Adipocyte (in vitro differentiated cells): ENCODE data around the gene TAMM41.
A peak's percentile ranks its signal among the peaks of the same experiment; 100 is the strongest.
"Not testable (repeated sequence)": the region's sequence is repeated elsewhere in the genome, so short reads cannot be mapped to it uniquely, and the experiment has no call there.

ENCODE experiments used
- DNase-seq: peaks from one replicate; pipeline ENCODE4 v3.0.0-alpha.2; 2015; ENCODE audit warnings: low read depth
- H3K27me3 ChIP-seq: replicated peaks from 2 replicates; pipeline ENCODE4 v1.7.0; 2013; ENCODE audit warnings: mild to moderate bottlenecking, low read length, moderate library complexity; ENCODE audit not compliant: control insufficient read depth, insufficient read depth
- H3K36me3 ChIP-seq: 2 replicates; pipeline ENCODE4 v1.7.0; 2013; ENCODE audit warnings: low read length, mild to moderate bottlenecking, moderate library complexity; ENCODE audit not compliant: control insufficient read depth, insufficient read depth, severe bottlenecking
- H3K4me1 ChIP-seq: 2 replicates; pipeline ENCODE4 v1.7.0; 2013; ENCODE audit warnings: mild to moderate bottlenecking, low read length, moderate library complexity; ENCODE audit not compliant: control insufficient read depth, insufficient read depth
- H3K4me3 ChIP-seq: 2 replicates; pipeline ENCODE4 v1.7.0; 2013; ENCODE audit warnings: mild to moderate bottlenecking, low read length, moderate library complexity
- H3K9ac ChIP-seq: 2 replicates; pipeline ENCODE4 v1.7.0; 2013; ENCODE audit warnings: mild to moderate bottlenecking, low read length, moderate library complexity
- H3K9me3 ChIP-seq: 2 replicates; pipeline ENCODE4 v1.7.0; 2013; ENCODE audit warnings: mild to moderate bottlenecking, low read length, moderate library complexity; ENCODE audit not compliant: control insufficient read depth

Gene TAMM41

GRCh38 chr3:11779626-11780025 is 67.1 kb downstream of the TAMM41 start:
- Histone ChIP-seq H3K9me3 (no peaks in the 10 kb centered on the region), H3K4me3 (no peak overlapping the region), H3K27me3 (no peaks in the 10 kb centered on the region), H3K36me3 (peaks cover 5% of the 10 kb centered on the region), H3K4me1 (no peaks in the 10 kb centered on the region), H3K9ac (no peak overlapping the region)
- no peak for DNase-seq

- Histone ChIP-seq H3K36me3 (peaks cover 5% of the 10 kb centered on the region), H3K9ac (no peak overlapping the region), H3K4me3 (no peak overlapping the region), H3K4me1 (no peaks in the 10 kb centered on the region), H3K27me3 (no peaks in the 10 kb centered on the region), H3K9me3 (no peaks in the 10 kb centered on the region)
- DNase-seq: no peak
Observed at GRCh38 chr3:11778248-11778647, 68.4 kb downstream of the TAMM41 start.

DNA sequence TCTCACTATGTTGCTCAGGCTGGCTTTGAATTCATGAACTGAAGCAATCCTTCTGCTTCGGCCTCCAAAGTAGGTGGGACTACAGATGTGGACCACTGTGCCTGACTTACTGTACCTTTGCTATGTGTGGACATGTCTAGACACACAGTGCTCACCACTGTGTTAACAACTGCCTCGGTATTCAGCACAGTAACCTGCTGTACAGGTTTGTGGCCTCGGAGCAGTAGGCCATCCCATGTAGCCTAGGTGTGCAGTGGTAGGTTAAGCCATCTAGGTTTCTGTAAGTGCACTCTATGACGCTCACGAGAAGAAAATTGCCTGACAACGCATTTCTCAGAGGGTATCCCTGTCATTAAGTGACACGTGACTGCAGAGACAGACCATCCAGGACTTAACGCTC is 70.3 kb downstream of the TAMM41 start:
- no peaks in the 10 kb centered on the region for H3K9me3 ChIP-seq

GRCh38 chr3:11775493-11775892 is 71.2 kb downstream of the TAMM41 start:
- Histone ChIP-seq H3K4me3 (no peak overlapping the region), H3K9me3 (no peaks in the 10 kb centered on the region), H3K36me3 (peaks cover 5% of the 10 kb centered on the region), H3K9ac (no peak overlapping the region), H3K4me1 (peaks cover 6% of the 10 kb centered on the region), H3K27me3 (no peaks in the 10 kb centered on the region)
- DNase-seq: no peak

More for the DNA sequence above, 70.3 kb downstream of the TAMM41 start:
- Histone ChIP-seq H3K27me3 (no peaks in the 10 kb centered on the region), H3K9ac (no peak overlapping the region), H3K36me3 (peaks cover 5% of the 10 kb centered on the region), H3K4me1 (no peaks in the 10 kb centered on the region), H3K4me3 (no peak overlapping the region)
- no peak for DNase-seq

- H3K4me3 ChIP-seq: no peak overlapping the region
- no peak overlapping the region for H3K9ac ChIP-seq
- H3K9me3 ChIP-seq: no peaks in the 10 kb centered on the region
- DNase-seq: peak; percentile 69
- H3K36me3 ChIP-seq: peaks cover 5% of the 10 kb centered on the region
- H3K4me1 ChIP-seq: peaks cover 11% of the 10 kb centered on the region
- H3K27me3 ChIP-seq: no peaks in the 10 kb centered on the region
Observed at GRCh38 chr3:11774296-11774877, 72.3 kb downstream of the TAMM41 start.

DNA sequence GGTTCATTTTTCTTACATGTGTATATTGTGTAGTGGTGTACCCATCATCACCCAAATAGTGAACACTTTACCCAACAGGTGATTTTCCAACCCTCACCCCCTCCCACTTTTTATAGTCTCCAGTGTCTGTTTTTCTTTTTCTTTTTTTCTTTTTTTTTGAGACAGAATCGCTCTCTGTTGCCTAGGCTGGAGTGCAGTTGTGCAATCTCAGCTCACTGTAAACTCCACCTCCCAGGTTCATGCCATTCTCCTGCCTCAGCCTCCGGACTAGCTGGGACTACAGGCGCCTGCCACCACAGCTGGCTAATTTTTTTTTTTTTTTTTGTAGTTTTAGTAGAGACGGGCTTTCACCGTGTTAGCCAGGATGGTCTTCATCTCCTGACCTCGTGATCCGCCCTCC is 74.8 kb downstream of the TAMM41 start:
- peaks cover 11% of the 10 kb centered on the region for H3K4me1 ChIP-seq
- DNase-seq, H3K36me3 ChIP-seq, H3K27me3 ChIP-seq, H3K4me3 ChIP-seq, H3K9ac ChIP-seq, H3K9me3 ChIP-seq: not testable (repeated sequence)

GRCh38 chr3:11770477-11771391 is 76.0 kb downstream of the TAMM41 start:
- H3K4me1 ChIP-seq: peaks cover 11% of the 10 kb centered on the region
- DNase-seq: peak; percentile 87
- no peaks in the 10 kb centered on the region for H3K27me3 ChIP-seq
- no peak overlapping the region for H3K9ac ChIP-seq
- no peaks in the 10 kb centered on the region for H3K9me3 ChIP-seq
- H3K36me3 ChIP-seq: no peaks in the 10 kb centered on the region
- H3K4me3 ChIP-seq: peak overlapping the region; percentile 66

GRCh38 chr3:11769704-11770476 is 76.8 kb downstream of the TAMM41 start:
- no peak for DNase-seq
- Histone ChIP-seq H3K27me3 (no peaks in the 10 kb centered on the region), H3K4me3 (peak overlapping the region; percentile 66)

DNA sequence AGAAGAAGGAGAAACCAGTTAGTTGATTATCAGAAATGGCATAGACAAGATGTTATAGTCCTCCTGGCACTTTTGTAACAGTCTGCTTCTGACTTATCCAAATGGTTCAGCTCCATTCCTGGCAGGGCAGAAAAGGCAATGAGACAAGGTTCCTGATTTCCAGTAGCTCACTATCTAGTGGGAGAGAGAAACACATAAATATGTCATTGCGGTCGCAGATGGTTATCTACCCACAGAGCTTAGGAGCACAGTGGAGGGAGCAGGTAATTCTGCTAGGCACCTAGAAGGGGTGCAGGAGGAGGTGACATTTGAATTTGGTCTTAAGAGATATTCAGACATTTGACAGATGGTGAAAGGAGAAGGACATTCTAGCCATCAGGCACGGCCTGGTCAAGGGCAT is 78.1 kb downstream of the TAMM41 start:
- H3K9me3 ChIP-seq: no peaks in the 10 kb centered on the region
- DNase-seq: no peak

More at GRCh38 chr3:11769704-11770476, 76.8 kb downstream of the TAMM41 start:
- no peak overlapping the region for H3K9ac ChIP-seq
- no peaks in the 10 kb centered on the region for H3K9me3 ChIP-seq
- no peaks in the 10 kb centered on the region for H3K36me3 ChIP-seq
- H3K4me1 ChIP-seq: peaks cover 11% of the 10 kb centered on the region

GRCh38 chr3:11764931-11765363 is 81.7 kb downstream of the TAMM41 start:
- DNase-seq: peak; percentile 31
- Histone ChIP-seq H3K36me3 (no peaks in the 10 kb centered on the region), H3K9me3 (no peaks in the 10 kb centered on the region), H3K27me3 (no peaks in the 10 kb centered on the region), H3K4me3 (no peak overlapping the region), H3K9ac (no peak overlapping the region), H3K4me1 (no peaks in the 10 kb centered on the region)

More for the DNA sequence above, 78.1 kb downstream of the TAMM41 start:
- Histone ChIP-seq H3K4me3 (no peak overlapping the region), H3K4me1 (peaks cover 11% of the 10 kb centered on the region), H3K27me3 (no peaks in the 10 kb centered on the region), H3K36me3 (no peaks in the 10 kb centered on the region), H3K9ac (no peak overlapping the region)

GRCh38 chr3:11759996-11760395 is 86.7 kb downstream of the TAMM41 start:
- H3K9ac ChIP-seq: no peak overlapping the region

More at GRCh38 chr3:11759996-11760395, 86.7 kb downstream of the TAMM41 start:
- Histone ChIP-seq H3K9me3 (no peaks in the 10 kb centered on the region), H3K27me3 (peaks cover 3% of the 10 kb centered on the region), H3K36me3 (no peaks in the 10 kb centered on the region), H3K4me3 (no peak overlapping the region), H3K4me1 (no peaks in the 10 kb centered on the region)
- DNase-seq: no peak
